IPS-NIHi7 (cell line): Measurements from ENCODE around the gene GPR3.
A peak's percentile ranks its signal among the peaks of the same experiment; 100 is the strongest.

Source experiments
- DNase-seq: peaks from one replicate; pipeline ENCODE4 v3.0.0; 2012; ENCODE audit warnings: mixed read lengths; ENCODE audit errors: extremely low spot score

The GPR3 gene

GRCh38 chr1:27392096-27392777 is at the start of gene GPR3:
Gene GPR3, plus strand, starts transcription at chr1:27392622. Its CDS starts 1,177 bp downstream, at chr1:27393799.
- peak; percentile 93 for DNase-seq

- no peak for DNase-seq
Observed at GRCh38 chr1:27342778-27343638, 49.4 kb upstream of the GPR3 start.

- no peak for DNase-seq
Observed at GRCh38 chr1:27343639-27344025, 48.8 kb upstream of the GPR3 start.

DNA sequence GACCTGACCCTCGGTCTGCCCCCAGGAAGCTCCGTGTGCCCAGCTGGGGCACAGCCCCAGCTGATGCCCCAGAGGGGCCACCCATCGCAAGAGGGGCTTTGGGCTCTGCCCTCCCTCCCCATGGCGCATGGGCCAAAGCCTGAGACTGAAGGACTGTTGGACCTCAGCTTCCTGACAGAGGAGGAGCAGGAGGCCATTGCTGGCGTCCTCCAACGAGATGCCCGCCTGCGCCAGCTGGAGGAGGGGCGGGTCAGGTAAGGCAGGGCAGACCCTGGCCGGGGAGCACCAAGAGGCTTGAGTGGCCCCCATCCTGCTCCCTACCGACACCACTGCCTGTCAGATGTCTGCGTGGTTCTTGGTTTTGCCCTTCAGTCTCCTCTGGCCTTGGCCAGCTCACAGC is 47.1 kb upstream of the GPR3 start:
- DNase-seq: no peak

DNA sequence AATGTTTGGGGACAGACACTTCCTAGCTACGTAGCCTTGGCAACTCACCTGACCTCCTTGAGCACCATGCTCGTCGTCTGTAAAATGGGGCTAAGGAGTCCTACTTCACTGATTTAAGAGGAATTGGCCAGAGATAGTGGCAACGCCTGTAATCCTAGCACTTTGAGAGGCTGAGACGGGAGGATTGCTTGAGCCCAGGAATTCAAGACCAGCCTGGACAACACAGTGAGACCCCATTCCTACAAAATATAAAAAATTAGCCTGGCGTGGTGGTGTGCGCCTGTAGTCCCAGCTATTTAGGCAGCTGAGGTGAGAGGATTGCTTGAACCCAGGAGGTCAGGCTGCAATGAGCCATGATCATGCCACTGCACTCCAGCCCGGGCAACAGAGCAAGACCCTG is 46.1 kb upstream of the GPR3 start:
- DNase-seq: no peak

DNA sequence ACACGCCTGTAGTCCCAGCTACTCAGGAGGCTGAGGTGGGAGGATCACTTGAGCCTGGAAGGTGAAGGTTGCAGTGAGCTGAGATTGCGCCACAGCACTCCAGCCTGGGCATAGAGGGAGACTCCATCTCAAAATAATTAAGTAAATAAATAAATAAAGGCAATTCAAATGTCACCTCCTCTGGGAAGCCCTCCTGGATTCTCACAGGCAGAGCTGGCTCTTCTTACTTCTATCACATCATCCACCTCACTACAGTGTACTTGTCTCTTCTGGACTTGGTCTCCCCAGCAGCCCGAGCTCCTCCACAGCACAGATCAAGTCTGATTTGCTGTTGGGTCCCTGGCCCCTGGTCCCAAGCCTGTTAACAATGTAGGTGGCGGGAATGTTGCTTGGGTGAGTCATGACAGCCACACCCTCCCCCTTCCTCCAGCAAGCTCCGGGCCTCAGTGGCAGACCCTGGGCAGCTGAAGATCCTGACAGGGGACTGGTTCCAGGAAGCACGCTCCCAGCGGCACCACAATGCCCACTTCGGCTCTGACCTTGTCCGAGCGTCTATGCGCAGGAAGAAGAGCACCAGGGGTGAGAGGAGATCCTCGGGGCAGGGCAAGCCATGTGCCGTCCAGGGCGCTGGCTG is 45.3 kb upstream of the GPR3 start:
- no peak for DNase-seq

DNA sequence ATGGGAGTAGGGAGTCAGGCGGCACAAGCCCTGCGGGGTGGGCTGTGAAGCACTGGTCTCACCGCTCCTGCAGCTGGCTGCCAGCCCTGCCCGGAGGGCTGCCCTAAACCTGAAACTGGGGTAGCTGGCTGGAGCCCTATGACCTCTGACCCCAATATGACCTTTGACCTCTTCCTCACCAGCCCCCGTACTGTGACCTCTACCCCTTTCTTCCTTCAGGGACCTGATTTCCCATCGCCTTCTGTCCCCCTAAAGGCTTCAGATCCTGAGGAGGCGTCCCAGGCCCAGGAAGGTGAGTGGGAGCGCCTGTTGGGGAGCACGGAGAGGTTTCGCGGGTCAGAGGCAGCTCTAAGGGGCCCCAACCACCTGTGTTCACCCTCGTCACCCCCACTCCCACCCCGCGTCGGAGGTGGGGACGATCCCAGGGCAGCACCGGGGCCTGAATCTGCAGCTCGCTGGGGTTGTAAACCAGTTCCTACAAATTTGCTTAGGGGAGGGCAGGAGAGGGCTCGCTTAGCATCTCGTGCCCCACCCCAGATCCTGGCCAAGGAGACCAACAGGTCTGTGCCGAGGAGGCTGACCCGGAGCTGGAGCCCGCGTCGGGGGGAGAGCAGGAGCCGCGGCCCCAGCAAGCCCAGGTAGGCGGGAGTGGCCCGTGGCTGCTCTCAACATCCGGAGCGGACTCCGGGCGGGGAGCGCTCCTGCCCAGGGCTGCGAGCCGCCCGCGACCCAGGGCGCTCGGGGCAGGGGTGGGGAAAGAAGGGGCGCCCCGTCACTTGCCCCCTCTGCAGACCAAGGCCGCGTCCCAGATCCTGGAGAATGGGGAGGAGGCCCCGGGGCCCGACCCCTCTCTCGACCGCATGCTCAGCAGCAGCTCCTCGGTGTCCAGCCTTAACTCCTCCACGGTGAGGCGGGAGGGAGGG is 43.3 kb upstream of the GPR3 start:
- DNase-seq: peak; percentile 84

- DNase-seq: peak; percentile 82
Observed at GRCh38 chr1:27349784-27350662, 42.4 kb upstream of the GPR3 start.

DNA sequence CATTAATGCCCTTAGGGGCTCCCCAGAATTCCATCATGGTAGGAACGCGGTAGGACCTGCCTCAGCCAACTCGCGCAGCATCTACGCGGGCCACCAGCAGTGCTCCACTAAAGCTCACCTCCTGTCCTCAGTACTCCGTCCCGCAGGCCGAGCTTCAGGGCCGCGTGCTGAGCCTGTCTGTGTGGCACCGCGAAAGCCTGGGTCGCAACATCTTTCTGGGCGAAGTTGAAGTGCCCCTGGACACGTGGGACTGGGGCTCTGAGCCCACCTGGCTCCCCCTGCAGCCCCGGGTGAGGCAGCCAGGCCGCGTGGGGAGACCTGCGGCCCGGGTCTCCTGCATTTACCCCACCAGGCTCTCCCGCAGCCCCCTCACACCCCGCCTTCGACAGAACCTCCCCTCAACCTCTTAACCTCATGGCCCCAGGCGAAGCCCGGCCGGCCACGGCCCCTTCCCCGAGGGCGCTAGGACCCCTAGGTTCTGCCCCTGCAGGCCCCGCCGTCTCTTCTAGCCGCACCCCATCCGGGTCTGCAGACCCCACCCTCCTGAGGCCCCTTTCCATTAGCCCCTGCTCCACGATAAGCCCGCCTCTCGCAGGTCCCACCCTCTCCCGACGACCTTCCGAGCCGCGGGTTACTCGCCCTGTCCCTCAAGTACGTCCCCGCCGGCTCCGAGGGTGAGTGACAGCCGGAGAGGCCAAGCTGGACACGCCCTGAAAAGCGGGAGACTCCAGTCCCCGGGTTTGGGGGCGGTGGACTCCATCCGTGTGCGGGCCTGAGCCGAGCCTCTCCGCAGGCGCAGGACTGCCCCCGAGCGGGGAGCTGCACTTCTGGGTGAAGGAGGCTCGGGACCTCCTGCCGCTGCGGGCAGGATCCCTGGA is 41.5 kb upstream of the GPR3 start:
- peak; percentile 94 for DNase-seq

DNA sequence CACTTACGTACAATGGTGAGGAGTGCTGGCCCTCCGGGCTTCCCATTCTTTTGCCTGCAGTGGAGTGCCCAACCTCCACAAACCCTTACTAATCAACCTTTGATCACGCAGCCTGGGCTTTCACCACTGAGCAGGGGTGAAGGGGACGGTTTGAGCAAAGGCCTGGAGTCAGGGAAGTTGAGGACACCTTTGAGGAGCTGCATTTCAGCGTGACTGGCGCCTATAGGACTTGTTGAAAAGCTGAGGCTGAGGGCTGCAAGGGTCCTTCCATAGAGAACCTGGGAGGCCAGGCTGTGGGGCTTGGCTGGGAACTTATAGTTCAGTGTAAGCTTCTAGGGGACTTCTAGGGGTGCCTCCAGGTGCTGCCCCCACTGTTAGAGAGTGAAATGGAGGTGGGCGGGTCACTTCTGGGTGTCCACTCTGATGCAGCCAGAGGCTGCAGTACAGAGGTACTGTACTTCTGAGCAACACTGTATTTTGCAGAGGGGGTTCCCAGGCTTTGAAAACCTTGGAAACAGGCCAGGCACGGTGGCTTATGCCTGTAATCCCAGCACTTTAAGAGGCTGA is 40.8 kb upstream of the GPR3 start:
- no peak for DNase-seq

DNA sequence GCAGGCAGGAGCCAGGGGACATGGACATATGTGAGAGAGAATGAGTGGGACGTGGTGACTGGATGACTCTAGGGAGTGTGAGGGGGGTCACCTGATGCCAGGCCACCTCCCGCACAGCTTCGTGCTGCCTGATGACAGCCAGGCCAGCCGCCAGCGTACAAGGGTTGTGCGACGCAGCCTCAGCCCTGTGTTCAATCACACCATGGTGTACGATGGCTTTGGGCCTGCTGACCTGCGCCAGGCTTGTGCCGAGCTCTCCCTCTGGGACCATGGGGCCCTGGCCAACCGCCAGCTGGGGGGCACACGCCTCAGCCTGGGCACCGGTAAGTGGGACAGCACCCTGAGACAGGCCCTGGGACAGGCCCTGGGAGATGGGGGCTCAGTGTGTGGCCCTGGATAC is 39.3 kb upstream of the GPR3 start:
- no peak for DNase-seq

GRCh38 chr1:27353629-27354028 is 38.8 kb upstream of the GPR3 start:
- no peak for DNase-seq

DNA sequence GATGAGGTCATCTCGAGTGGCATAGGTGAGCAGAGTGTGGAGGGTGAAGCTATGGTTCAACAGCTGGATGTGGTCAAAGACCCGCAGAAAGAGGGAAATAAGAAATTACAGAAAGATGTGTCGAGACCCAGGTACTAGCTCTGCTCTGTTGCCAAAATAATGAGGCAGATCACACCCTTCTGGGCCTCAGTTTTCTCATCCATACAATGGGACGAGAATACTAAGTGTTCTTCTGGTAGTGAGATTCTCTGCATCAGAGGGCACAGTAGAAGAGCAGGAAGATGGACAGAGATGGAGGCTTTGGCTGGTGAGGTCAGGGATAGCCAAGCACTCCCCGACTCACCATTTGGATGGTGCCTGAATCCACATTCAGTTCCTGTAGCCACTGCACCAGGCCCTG is 36.7 kb upstream of the GPR3 start:
- DNase-seq: no peak

DNA sequence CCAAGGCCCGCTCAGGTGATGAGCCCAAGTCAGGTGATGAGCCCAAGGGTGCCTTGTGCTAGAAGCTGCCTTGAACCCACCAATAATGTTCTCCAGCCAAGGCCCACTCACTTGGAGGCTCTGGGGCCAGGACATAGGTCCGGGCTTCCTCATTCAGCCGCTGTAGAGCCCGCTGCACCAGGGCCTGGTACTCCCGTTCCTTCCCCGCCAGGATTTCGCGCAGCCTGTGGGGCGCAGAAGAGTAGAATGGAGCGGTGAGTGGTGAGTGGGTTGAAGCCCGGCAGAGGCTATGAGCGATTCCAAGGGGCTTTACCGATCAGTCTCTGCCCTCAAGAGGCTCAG is 36.2 kb upstream of the GPR3 start:
- DNase-seq: no peak

- DNase-seq: no peak
Observed at GRCh38 chr1:27356619-27357280, 35.7 kb upstream of the GPR3 start.

DNA sequence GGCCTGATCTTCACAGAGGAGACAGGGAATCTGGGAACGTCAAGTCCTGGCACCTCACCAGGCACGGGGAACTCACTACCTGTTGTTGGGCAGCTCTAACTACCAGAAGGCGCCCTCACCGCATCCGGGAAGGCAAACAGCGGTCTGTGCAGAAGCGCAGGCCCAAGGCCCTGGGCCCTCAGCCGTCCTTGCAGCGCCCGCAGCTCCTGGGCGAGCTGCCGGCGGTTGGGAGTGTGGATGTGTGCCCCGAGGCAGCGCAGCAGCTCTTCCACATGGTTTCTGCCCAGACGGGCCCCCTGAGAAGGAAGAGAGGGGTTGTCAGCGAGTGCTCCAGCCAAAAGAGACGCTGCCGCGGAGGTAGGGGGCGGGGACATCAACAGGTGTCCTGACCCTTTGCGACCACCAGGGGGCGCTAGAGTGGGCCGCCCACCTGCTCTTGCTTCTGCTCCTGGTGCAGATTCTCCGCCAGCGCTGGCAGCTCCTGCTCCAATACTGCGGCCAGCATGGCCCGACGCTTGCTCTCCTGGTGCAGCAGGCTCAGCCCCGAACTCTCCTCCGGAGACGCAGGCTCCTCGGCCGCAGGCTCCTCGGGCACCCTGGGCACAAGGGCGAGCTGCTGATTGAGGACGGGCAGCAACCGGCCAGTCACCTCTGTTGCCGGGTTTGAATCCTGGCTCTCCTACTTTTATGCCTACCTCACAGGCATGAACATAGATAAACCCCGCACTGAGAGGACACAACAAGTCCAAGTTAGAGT is 35.0 kb upstream of the GPR3 start:
- peak; percentile 90 for DNase-seq

- DNase-seq: no peak
Observed at GRCh38 chr1:27358038-27358927, 34.1 kb upstream of the GPR3 start.
